HEK293T (cell line): Measurements from ENCODE around the gene MGAT5.

Experiments used
- ARNT ChIP-seq: fragments of 450-650 bp; IDR thresholded peaks from 2 replicates; pipeline ENCODE4 v1.6.1; 2017; ENCODE audit warnings: mild to moderate bottlenecking
- BHLHE40 ChIP-seq: fragments of 450-650 bp; IDR thresholded peaks from 2 replicates; pipeline ENCODE4 v1.6.1; 2016; ENCODE audit warnings: mild to moderate bottlenecking, moderate library complexity, borderline replicate concordance
- CTBP1 ChIP-seq: fragments of 450-650 bp; IDR thresholded peaks from 2 replicates; pipeline ENCODE4 v1.6.1; 2016; ENCODE audit warnings: borderline replicate concordance
- ELF4 ChIP-seq: fragments of 450-650 bp; IDR thresholded peaks from 2 replicates; pipeline ENCODE4 v1.6.1; 2017; ENCODE audit warnings: antibody characterized with exemption
- FOXM1 ChIP-seq: fragments of 450-650 bp; IDR thresholded peaks from 2 replicates; pipeline ENCODE4 v1.6.1; 2017; ENCODE audit warnings: mild to moderate bottlenecking, borderline replicate concordance
- HDGF ChIP-seq: fragments of 450-650 bp; IDR thresholded peaks from 2 replicates; pipeline ENCODE4 v1.6.1; 2017; ENCODE audit warnings: antibody characterized with exemption, borderline replicate concordance
- LEF1 ChIP-seq: fragments of 450-650 bp; IDR thresholded peaks from 2 replicates; pipeline ENCODE4 v1.6.1; 2017; ENCODE audit warnings: mild to moderate bottlenecking, borderline replicate concordance
- NFRKB ChIP-seq: fragments of 450-650 bp; IDR thresholded peaks from 2 replicates; pipeline ENCODE4 v1.6.1; 2016; ENCODE audit warnings: mild to moderate bottlenecking, moderate library complexity
- PKNOX1 ChIP-seq: fragments of 450-650 bp; IDR thresholded peaks from 2 replicates; pipeline ENCODE4 v1.6.1; 2016
- SP1 ChIP-seq: fragments of 450-650 bp; IDR thresholded peaks from 2 replicates; pipeline ENCODE4 v1.6.1; 2017
- TARDBP ChIP-seq: fragments of 450-650 bp; IDR thresholded peaks from 2 replicates; pipeline ENCODE4 v1.6.1; 2016
- ZNF384 ChIP-seq: fragments of 450-650 bp; IDR thresholded peaks from 2 replicates; pipeline ENCODE4 v1.6.1; 2016

DNA sequence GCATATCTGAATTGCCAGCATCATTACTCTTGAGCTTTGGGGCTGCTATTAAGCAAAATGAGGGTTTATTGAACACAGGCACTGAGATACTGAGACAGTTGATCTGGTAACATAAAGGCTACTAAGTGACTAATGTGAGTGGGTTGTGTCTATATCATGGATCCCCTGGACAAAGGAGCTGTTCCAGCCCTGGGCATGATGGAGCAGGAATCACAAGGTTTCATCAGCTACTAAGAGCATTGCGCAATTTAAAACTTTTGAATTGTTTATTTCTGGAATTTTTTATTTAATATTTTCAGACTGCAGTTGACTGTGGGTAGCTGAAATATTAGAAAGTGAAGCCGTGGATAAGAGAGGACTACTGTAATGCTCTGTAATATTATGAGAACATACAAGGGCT lies 73.5 kb downstream of the MGAT5 start:
- TF ChIP-seq SP1 (no peak), BHLHE40 (no peak), NFRKB (no peak), HDGF (no peak), CTBP1 (no peak), PKNOX1 (no peak), TARDBP (no peak), ELF4 (no peak), ARNT (no peak), FOXM1 (no peak), ZNF384 (no peak), LEF1 (no peak)
